Heart right ventricle (tissue), 16 donors: ENCODE results near the gene WASHC2A. TPM values are rescaled to one million over a fixed set of nuclear protein-coding genes. Genes with fewer than 3 reads are reported as not detected.
"Not testable (repeated sequence)": the region's sequence is repeated elsewhere in the genome, so short reads cannot be mapped to it uniquely, and the experiment has no call there.

Source experiments
- ATAC-seq, 8 donors: fragments of 200-7000 bp; cut with Tn5 transposase; one replicate each; pipeline ENCODE4 v1.9.1; 2020; ENCODE audit warnings: mild to moderate bottlenecking in 8 of 8, moderate library complexity in 8 of 8, moderate number of reproducible peaks in 1 of 8
- DNase-seq, 2 donors: peaks; one replicate each; pipeline ENCODE4 v3.0.0-alpha.2; 2020
- H3K27ac ChIP-seq, 10 donors: fragments of 200-600 bp; sonication (generic) in 2 of 10; one replicate each; pipeline versions ENCODE4 v1.5.0 to v1.8.0; 2020 to 2022; ENCODE audit warnings: mild to moderate bottlenecking in 3 of 10
- H3K27me3 ChIP-seq, 7 donors: fragments of 200-600 bp; one replicate each; pipeline ENCODE4 v1.8.0; 2021 to 2022; ENCODE audit warnings: mild to moderate bottlenecking in 2 of 7
- H3K36me3 ChIP-seq, 9 donors: fragments of 200-600 bp; sonication (generic) in 1 of 9; one replicate each; pipeline versions ENCODE4 v1.5.0 to v1.8.0; 2020 to 2022; ENCODE audit warnings: mild to moderate bottlenecking in 2 of 9
- H3K4me1 ChIP-seq, 9 donors: fragments of 200-600 bp; sonication (generic) in 1 of 9; one replicate each; pipeline versions ENCODE4 v1.5.0 to v1.8.0; 2020 to 2022; ENCODE audit warnings: mild to moderate bottlenecking in 4 of 9
- H3K4me3 ChIP-seq, 10 donors: fragments of 200-600 bp; sonication (generic) in 2 of 10; one replicate each; pipeline versions ENCODE4 v1.5.0 to v1.8.0; 2020 to 2022; ENCODE audit warnings: mild to moderate bottlenecking in 7 of 10, moderate library complexity in 2 of 10
- H3K9me3 ChIP-seq, 11 donors: fragments of 200-600 bp in 10 of 11; sonication (generic) in 2 of 11; one replicate each; pipeline versions ENCODE4 v1.5.0 to v1.8.0; 2013 to 2022; ENCODE audit warnings: mild to moderate bottlenecking in 2 of 11, control low read depth in 1 of 11, moderate library complexity in 1 of 11
- WGBS, 2 donors: extraction: QIAGEN DNeasy Blood & Tissue Kit; methylation state at CpG; one replicate each; pipeline ENCODE4 v1.1.7; 2013; ENCODE audit warnings: inconsistent platforms in 1 of 2; 5-methylcytosine and 5-hydroxymethylcytosine counted together
- intact Hi-C, 10 donors: fragments of 100-400 bp; cut with DNase I; formaldehyde crosslinking; loops; one replicate each; pipeline versions ENCODE4 v1.11.1 to v1.14.2; 2022
- polyA plus RNA-seq, 2 donors: library from polyadenylated mRNA; stranded (reverse); fragments of 200-250 nt; gene quantifications; one replicate each; pipeline ENCODE4 v1.2.3, GENCODE V29; 2013
- total RNA-seq, 10 donors: library from RNA; stranded (reverse); fragmentation: NEBNext Ultra II Directional in 3 of 10; extraction: Animal tissue kit (Norgen Biotek cat#: 25700) in 3 of 10; gene quantifications; one replicate each; pipeline versions ENCODE4 v1.2.1 to v1.2.4, GENCODE V29; 2021 to 2023
- donor health status: Arrhythmogenic right ventricular cardiomyopathy.
- donor health status: ischemic (EF 13 %, LVEDD 7.1; RV severe dilation, severe dysfunction).
- donor health status: healthy with polysubstance abuse.
- donor health status: DM: no; HTN: yes; CAD: no.
- donor health status: DM: no; HTN: no; CAD: no.
- donor health status: ischemic (EF 25% LVEDD 6.9; RV normal size, moderate dysfunction).
- donor health status: ischemic (EF 25% LVEDD 5.7; RV mildly dilated, moderate dysfunction).
- donor health status: healthy.
- donor health status: DM: yes; HTN: yes; CAD: no.
- donor health status: Ischemic cardiomyopathy.
- donor health status: ischemic (EF 35%, LVEDD 5.7; RV mildly dilated, moderate dysfunction).
- donor health status: nonischemic (EF 11% LVEDD 7.7; RV severe dilation, severe dysfunction).
- donor health status: DM: yes; HTN: yes; CAD: no.
- donor health status: PGD.
- donor health status: ischemic (EF 29% LVEDD 5.4; RV normal size, mild dysfunction).
- donor health status: nonischemic (EF 23%, LVEDD 6.1; RV moderate dilation, normal function).

The WASHC2A gene
- total and polyA plus RNA-seq, 12 donors, result 12.7 to 55.0 (median 31.0) TPM

GRCh38 chr10:50101139-50101582 lies 33.4 kb downstream of the WASHC2A start:
- H3K36me3 ChIP-seq, result peaks cover 0 to 59% (median 5%) of the 10 kb centered on the region in 9 donors
- H3K27ac ChIP-seq, DNase-seq, H3K4me1 ChIP-seq, H3K4me3 ChIP-seq, H3K9me3 ChIP-seq, intact Hi-C loops, H3K27me3 ChIP-seq: not testable (repeated sequence)
- 79 to 85% methylated on average over 9 of the region's 9 CpGs for WGBS, 2 donors
- ATAC-seq, result peak in 5 of 8 donors; percentile 10 to 61 (median 31)

- peaks cover 0 to 63% (median 5%) of the 10 kb centered on the region in 9 donors for H3K36me3 ChIP-seq
- peak overlapping the region in 1 of 10 donors; percentile 51 for H3K27ac ChIP-seq
- H3K27me3 ChIP-seq, H3K9me3 ChIP-seq, DNase-seq, H3K4me1 ChIP-seq, intact Hi-C loops, H3K4me3 ChIP-seq: not testable (repeated sequence)
- peak in 3 of 8 donors; percentile 19 to 31 (median 27) for ATAC-seq
- WGBS, 2 donors, result 99 to 100% methylated on average over 3 of the region's 3 CpGs
These were observed 34.0 kb downstream of the WASHC2A start for GRCh38 chr10:50101747-50102146.

- peaks cover 0 to 61% (median 5%) of the 10 kb centered on the region in 9 donors for H3K36me3 ChIP-seq
- H3K27me3 ChIP-seq, DNase-seq, H3K4me1 ChIP-seq, H3K4me3 ChIP-seq, ATAC-seq, H3K9me3 ChIP-seq, intact Hi-C loops: not testable (repeated sequence)
- peak overlapping the region in 1 of 10 donors; percentile 51 for H3K27ac ChIP-seq
- WGBS, 2 donors, result 57 to 71% methylated on average over 3 of the region's 5 CpGs
These were observed 34.5 kb downstream of the WASHC2A start for GRCh38 chr10:50102267-50102666.

GRCh38 chr10:50108999-50109698 lies 41.4 kb downstream of the WASHC2A start:
- H3K27me3 ChIP-seq, H3K4me3 ChIP-seq, DNase-seq, H3K9me3 ChIP-seq, H3K4me1 ChIP-seq, intact Hi-C loops, ATAC-seq, H3K27ac ChIP-seq: not testable (repeated sequence)
- 90 to 92% methylated on average over 6 of the region's 7 CpGs for WGBS, 2 donors
- H3K36me3 ChIP-seq, result peaks cover 0 to 40% (median 2%) of the 10 kb centered on the region in 9 donors

GRCh38 chr10:50112419-50113112 lies 44.8 kb downstream of the WASHC2A start:
- H3K27me3 ChIP-seq, H3K4me1 ChIP-seq, H3K27ac ChIP-seq, DNase-seq, ATAC-seq, intact Hi-C loops, H3K9me3 ChIP-seq, H3K4me3 ChIP-seq: not testable (repeated sequence)
- H3K36me3 ChIP-seq, result peaks cover 0 to 40% (median 2%) of the 10 kb centered on the region in 9 donors
- 97 to 98% methylated on average over 6 to 7 of the region's 9 CpGs for WGBS, 2 donors

GRCh38 chr10:50126765-50127164 lies 59.0 kb downstream of the WASHC2A start:
- ATAC-seq, H3K4me1 ChIP-seq, H3K27me3 ChIP-seq, H3K9me3 ChIP-seq, intact Hi-C loops, H3K4me3 ChIP-seq, DNase-seq, H3K27ac ChIP-seq: not testable (repeated sequence)
- peaks cover 0 to 65% (median 8%) of the 10 kb centered on the region in 9 donors for H3K36me3 ChIP-seq
- WGBS, 2 donors, result 63 to 79% methylated on average over 1 to 2 of the region's 2 CpGs

GRCh38 chr10:50127770-50128292 lies 60.1 kb downstream of the WASHC2A start:
- H3K27me3 ChIP-seq, ATAC-seq, DNase-seq, H3K9me3 ChIP-seq, H3K4me3 ChIP-seq, H3K27ac ChIP-seq, H3K4me1 ChIP-seq, intact Hi-C loops: not testable (repeated sequence)
- peaks cover 0 to 76% (median 19%) of the 10 kb centered on the region in 9 donors for H3K36me3 ChIP-seq
- 36 to 40% methylated on average over 2 of the region's 5 CpGs for WGBS, 2 donors

- intact Hi-C loops, ATAC-seq, H3K9me3 ChIP-seq, H3K4me3 ChIP-seq, H3K27ac ChIP-seq, H3K27me3 ChIP-seq, H3K4me1 ChIP-seq, DNase-seq: not testable (repeated sequence)
- 91 to 92% methylated on average over 7 to 8 of the region's 8 CpGs for WGBS, 2 donors
- peaks cover 0 to 71% (median 20%) of the 10 kb centered on the region in 9 donors for H3K36me3 ChIP-seq
These were observed 63.7 kb downstream of the WASHC2A start for GRCh38 chr10:50131245-50131965.

GRCh38 chr10:50132322-50132721 lies 64.6 kb downstream of the WASHC2A start:
- intact Hi-C loops, H3K4me1 ChIP-seq, DNase-seq, H3K9me3 ChIP-seq, H3K27ac ChIP-seq, H3K4me3 ChIP-seq, H3K27me3 ChIP-seq, ATAC-seq: not testable (repeated sequence)
- H3K36me3 ChIP-seq, result peaks cover 0 to 64% (median 20%) of the 10 kb centered on the region in 9 donors
- 96 to 97% methylated on average over 6 of the region's 6 CpGs for WGBS, 2 donors

GRCh38 chr10:50132841-50133240 lies 65.1 kb downstream of the WASHC2A start:
- H3K4me1 ChIP-seq, intact Hi-C loops, H3K27me3 ChIP-seq, ATAC-seq, H3K4me3 ChIP-seq, DNase-seq, H3K9me3 ChIP-seq, H3K27ac ChIP-seq: not testable (repeated sequence)
- H3K36me3 ChIP-seq, result peaks cover 0 to 63% (median 20%) of the 10 kb centered on the region in 9 donors
- WGBS, 2 donors, result 96 to 98% methylated on average over 3 of the region's 3 CpGs
